NCI-H128 (cell line): ENCODE measurements around the gene CAVIN2.
"Not testable (repeated sequence)": the region's sequence is repeated elsewhere in the genome, so short reads cannot be mapped to it uniquely, and the experiment has no call there.

ENCODE experiments used
- DNase-seq: peaks from one replicate; lab custom pipeline; 2025; ENCODE audit not compliant: unreplicated experiment; lab: John Stamatoyannopoulos, UW

CAVIN2 gene

GRCh38 chr2:191803007-191803406 is 43.9 kb downstream of the CAVIN2 start:
- no peak for DNase-seq

GRCh38 chr2:191802180-191802579 is 44.7 kb downstream of the CAVIN2 start:
- DNase-seq: no peak

GRCh38 chr2:191800874-191801273 is 46.0 kb downstream of the CAVIN2 start:
- no peak for DNase-seq

GRCh38 chr2:191799526-191799925 is 47.4 kb downstream of the CAVIN2 start:
- DNase-seq: no peak

GRCh38 chr2:191797942-191798876 is 48.7 kb downstream of the CAVIN2 start:
- no peak for DNase-seq

GRCh38 chr2:191797500-191797899 is 49.4 kb downstream of the CAVIN2 start:
- no peak for DNase-seq

GRCh38 chr2:191795715-191796114 is 51.2 kb downstream of the CAVIN2 start:
- no peak for DNase-seq

GRCh38 chr2:191791953-191792560 is 54.8 kb downstream of the CAVIN2 start:
- no peak for DNase-seq

GRCh38 chr2:191790737-191791136 is 56.2 kb downstream of the CAVIN2 start:
- DNase-seq: no peak

- DNase-seq: no peak
Measured at GRCh38 chr2:191789796-191790195, 57.1 kb downstream of the CAVIN2 start.

GRCh38 chr2:191786694-191787093 is 60.2 kb downstream of the CAVIN2 start:
- no peak for DNase-seq

- DNase-seq: not testable (repeated sequence)
Measured at GRCh38 chr2:191785651-191786050, 61.2 kb downstream of the CAVIN2 start.
